HG02981 (cell line): ENCODE data around the gene ABCG1.

Source experiments
- ATAC-seq: cut with Tn5 transposase; IDR thresholded peaks from one replicate; pipeline ENCODE4 v1.9.1; 2021; ENCODE audit warnings: mild to moderate bottlenecking, moderate library complexity; ENCODE audit not compliant: unreplicated experiment

Gene ABCG1

DNA sequence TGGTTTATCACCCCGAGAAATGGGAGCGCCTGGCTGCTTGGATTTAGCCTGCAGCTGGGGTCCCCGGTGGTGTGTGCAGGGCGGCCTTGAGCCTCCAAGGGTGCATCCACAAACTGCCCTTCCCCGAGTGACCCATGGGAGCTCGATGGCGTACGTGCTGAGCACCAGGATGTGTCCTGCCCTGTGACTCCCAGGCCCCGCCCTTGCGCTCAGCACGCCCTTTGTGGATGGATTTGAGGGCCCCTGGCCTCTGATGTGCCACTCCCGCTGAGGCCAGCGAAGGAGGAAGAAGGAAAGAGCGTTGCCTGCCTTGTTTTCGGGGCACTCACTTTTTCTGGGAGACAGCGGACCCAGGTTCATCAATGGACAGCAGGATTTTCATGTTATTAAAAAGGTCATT lies 98.0 kb downstream of the ABCG1 start:
- no peak for ATAC-seq

DNA sequence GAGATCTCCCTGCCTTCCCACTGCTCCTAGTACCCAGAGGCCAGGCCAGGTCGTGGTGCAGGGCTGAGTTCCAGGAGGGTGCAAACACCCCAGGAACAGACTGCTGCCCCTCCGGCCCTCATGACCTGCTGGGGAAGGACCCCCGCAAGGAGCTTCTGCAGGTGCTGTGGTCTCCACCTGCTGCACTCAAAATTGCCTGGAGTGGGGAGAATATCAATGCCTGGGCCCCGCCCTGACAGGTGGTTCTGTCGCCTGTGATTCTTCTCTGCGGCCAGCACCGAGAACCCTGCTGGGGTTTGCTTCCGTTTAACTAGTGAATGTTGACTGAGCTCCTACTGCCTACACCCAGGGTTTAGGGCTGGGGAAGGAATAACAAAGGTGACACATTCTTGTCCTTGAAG lies 98.4 kb downstream of the ABCG1 start:
- no peak for ATAC-seq

DNA sequence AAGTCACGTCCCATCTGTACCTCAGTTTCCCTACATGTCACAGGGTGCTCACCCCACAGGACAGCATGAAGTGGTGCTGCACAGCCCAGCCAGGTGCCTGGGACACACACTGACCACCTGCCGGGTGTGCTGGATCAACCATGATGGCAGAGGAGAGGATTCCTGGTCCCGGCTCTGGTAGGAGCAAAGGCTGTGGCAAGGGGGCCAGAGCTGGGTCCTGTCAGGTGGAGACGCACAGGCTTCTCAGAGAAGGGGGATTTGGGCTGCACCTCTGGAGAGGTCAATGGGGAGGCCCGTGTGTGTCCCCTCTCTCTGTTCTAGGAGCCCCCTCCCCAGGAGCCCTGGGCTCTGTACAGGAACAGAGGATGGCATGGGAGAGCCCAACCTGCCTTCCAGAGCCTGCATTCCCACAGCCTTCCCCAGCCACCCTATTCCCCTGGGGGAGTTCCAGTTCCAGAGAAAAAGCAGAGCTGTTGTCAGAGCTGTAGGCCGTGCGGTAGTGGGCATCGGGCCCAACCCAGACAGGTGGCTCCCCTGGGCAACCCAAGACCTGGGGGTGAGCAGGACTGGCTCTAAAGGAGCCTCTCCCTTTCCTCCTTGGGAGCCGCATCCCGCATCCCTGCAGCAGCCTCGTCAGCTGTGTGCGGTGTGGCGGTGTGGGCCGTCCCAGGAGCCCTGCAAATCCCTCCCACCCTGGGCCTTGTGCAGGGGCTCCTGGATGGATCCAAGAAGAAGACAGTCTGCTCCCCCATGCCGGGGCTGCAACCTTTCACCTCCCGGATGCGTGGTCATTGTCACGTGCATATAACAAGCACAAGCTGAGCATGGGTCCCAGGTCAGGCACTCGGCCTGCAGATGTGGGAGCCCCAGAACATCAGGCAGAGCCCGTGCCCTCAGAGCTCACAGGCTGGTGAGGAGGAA lies 99.1 kb downstream of the ABCG1 start:
- no peak for ATAC-seq

DNA sequence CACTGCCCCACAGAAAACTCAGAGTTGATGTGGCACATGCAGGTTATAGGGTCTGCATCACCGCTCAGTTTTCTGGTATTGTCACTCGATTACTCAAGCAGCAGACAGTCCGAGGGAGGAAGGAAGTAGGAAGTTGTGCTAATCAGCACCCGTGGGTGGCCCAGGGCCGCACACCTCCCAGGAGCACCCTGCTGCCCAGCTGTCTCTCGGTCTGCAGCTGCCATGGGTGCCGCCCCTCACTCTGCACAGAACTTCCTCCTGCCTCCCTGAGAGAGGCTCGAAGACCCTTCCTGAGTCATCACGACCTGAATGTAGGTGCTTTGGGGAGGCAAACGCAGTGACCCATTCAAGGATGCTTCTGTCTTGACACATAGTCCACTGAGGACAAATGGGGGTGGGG lies 100.4 kb downstream of the ABCG1 start:
- ATAC-seq, result no peak

DNA sequence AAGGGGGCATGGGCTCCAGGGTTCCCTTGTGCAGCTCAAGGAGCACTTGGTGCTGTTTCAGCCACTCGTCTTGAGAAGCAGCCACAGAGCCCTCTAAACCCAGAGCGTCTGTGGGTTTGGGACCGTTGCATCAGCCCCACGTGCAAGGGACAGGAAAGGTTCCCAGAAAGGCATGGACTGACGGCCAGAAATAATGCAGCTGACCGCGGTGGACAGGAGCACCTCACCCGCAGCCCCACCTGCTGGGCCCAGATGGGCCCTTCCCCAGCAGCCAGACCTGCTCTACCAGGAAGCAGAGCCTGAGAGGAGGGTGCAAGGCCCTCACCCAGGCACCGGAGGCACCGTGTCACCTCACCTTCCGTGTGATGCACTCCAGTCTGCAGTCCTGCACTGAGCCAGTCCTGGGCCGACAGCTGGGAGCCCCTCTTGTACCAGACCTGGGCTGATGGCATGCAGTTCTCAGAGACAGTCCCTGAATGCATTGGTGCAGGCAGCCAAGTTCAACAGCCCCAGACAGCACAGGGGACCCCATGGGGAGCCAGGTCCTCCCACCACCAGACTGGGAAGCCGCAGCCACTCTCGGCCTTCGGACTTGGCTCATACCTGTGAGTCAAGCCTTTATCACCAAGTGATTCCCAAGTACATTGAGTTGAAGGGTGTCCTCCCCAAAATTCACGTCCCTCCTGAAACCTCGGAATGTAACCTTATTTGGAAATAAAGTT lies 101.1 kb downstream of the ABCG1 start:
- no peak for ATAC-seq

DNA sequence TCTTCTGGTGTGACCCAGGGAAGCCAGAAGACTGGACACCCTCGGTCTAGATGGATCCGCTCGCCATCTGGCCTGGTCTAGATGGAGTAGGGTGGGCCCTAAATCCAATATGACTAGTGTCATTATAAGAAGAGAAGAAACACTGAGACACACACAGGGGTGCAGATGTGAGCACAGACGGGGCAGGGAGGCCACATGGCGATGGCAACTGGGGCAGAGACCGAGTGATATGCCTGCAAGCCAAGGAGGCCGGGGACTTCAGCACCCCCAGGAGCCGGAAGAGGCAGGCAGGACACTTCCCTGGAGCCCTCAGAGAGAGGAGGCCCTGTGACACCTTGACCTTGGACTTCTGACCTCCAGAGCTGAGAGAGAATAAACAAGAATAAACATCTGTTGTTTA lies 101.9 kb downstream of the ABCG1 start:
- ATAC-seq, result no peak

DNA sequence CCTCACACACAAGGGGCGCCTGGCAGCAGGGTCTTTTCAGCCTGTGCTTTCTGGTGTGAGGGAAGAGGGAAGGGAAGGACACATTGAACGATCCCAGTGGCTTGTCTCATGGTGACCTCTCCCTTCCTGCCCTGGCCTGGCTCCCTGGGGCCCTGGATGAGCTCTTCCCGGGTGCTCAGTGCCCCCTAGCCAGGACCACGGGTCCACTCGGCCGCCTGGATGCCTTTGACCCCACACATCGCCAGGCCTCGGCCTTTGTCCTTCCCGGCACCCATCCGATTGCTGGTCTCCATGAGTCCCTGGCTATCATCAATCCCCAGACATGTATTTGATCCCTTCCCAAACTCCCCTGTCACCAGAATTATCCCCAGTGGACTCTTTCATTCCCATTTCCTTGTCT lies 102.3 kb downstream of the ABCG1 start:
- no peak for ATAC-seq

DNA sequence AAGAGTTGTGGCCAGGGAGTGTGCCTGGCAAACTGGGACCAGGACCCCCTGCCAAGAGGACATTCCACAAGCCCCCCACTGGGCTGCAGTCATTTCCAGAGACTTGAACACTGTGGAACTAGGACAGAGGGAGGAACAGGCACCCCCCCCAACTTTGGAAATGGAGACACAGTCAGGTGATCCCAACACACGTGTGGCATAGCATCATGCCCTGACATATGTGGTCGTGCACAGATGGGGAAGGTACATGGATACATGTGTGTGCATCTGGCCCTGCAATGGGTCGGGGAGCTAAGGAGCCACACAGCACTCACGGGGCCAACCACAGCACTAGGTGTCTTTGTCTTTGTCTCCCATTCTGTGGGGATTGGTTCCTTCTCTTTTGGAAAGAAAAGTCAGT lies 102.9 kb downstream of the ABCG1 start:
- no peak for ATAC-seq

DNA sequence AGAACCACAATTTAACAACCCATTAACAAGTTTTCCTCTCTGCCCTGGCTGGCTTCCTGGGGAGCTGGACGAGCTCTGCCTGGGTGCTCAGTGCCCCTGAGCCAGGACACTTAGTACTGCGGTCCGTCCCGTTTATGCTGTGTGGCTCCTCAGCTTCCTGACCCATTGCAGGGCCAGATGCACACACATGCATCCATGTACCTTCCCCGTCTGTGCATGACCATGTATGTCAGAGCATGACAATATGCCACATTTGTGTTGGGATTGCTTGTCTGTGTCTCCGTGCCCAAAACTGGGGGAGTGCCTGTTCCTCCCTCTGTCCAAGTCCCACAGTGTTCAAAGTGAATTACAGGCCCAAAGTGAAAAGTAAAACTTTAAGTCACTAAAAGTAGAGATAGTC lies 106.0 kb downstream of the ABCG1 start:
- no peak for ATAC-seq

DNA sequence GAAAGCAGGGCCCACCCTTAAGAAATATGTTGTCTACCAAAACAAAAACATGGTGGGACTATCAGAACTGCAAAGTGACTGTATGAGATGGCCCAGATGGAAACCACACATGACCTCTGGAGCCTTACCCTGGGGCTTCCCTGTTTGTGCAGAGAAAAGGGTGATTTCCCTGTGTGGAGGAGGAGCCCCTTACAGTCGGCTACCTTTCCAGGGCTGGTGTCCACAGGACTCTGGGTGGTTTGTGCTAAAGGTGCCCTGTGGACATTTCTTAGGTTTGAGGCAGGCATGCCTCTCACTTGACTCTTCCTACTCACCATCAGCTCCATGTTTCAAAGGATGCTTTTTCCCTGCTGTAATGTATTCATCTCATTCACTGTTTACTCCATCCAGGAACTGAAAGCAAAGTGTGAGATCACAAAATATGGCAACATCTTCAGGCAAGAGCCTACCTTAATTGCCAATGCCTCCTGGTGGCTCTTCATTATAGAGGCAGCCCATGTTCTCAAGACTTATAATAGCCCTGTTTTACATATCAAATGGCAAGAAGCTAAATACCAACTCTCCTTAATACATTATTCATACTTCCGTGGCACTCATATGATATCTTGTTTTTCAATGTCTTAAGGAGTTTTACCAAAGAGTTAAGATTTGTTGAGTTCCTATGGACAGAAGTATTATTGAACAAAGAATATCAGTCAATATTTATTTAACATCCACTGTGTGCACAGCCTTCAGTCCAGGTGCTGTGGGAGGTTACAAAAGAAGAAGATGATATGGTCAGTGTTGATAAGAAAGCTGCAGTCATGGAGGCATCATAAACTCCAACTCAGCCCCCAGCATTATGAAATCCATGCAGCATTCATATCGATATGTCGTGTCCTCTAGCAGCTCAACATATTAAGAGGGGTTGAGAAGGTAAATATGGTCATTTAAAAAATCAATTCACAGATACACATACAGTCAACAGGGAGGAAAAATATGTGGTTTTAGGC lies 111.7 kb downstream of the ABCG1 start:
- ATAC-seq, result no peak

DNA sequence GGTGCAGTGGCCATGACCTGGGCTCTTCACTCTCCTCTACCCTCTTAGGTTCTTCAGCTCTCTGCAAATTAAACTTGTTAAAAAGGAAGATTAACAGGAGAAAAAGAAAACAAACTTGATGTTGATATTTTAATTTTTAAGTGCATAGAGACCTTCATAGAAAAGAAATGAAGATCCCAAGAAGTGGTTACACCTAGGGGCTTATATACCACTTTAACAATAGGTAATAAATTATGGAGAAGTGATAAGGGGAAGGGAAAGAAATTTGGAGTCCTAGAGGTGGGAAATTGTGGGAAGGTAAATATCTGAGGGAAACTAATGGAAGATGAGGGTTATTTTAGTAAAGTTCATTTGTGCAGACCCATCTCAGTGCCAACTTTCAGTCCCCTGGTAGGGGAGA lies 112.7 kb downstream of the ABCG1 start:
- ATAC-seq, result no peak

DNA sequence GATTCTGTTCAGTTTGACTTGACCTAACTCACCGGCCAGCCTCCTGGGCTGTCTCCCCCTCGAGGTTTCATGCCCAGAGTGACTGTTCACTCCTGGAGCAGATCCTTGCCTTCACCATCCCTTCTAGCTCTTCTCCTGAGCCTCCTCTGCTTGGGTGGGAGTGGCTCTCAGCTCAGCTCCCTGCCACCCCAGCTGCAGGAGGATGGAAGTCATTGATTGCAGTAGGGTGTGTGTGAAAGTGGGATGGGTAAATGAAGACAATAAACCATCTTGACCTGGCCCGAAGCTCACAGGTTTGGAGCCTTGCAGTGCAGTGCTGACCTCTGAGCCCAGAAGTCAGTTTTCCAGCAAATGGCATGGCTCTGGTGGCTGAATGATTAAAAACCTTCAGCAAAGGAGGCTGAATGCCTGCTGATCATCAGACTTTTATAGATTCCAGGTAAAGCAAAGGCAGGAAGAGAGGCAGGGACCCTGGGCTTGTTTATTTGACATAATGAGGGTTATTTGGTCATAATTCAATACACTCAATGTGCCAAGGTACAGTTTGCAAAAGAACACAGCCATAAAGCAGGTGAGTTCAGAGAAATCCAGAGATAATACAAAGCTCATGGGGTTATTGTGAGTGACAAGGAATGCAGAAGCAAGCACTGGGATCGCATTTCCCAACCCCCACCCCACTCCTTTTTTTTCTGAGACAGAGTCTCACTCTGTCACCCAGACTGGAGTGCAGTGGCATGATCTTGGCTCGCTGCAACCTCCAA lies 113.8 kb downstream of the ABCG1 start:
- ATAC-seq, result no peak

DNA sequence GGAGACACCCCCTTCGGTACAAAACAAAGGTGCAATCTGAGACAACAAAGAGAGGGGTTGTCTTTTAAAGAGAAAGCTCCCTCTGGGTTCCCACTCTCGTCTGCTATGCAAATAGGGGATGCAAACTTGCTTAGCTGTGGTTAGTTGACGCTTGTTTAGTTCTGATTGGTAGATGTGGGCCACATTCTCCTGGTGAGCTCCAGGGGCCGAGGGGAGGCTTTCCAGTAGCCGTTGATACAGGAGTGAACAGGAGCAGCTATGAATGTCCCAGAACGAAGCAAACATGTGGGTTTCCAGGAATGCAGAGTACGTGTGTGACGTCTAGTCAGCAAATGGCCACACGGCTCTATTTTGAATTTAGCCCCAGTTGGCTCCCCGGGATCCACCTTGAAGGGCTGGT lies 117.1 kb downstream of the ABCG1 start:
- ATAC-seq, result no peak

DNA sequence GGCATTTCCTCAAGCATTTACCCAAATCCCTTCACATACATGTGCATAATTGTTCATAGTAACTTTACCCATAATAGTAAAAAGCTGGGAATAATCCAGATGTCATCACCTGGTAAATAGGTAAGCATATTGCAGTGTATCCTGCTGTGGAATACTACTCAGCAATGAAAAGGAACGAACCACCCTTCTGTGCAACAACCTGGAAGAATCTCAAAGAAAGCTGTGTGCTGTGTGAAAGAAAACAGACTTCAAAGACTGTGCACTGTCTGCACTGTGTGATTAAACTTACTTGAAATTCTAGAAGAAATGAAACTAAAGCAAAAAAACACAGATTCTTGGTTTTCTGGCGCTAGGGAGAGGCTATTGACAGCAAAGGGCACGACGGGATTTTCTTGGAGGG lies 118.3 kb downstream of the ABCG1 start:
- no peak for ATAC-seq

DNA sequence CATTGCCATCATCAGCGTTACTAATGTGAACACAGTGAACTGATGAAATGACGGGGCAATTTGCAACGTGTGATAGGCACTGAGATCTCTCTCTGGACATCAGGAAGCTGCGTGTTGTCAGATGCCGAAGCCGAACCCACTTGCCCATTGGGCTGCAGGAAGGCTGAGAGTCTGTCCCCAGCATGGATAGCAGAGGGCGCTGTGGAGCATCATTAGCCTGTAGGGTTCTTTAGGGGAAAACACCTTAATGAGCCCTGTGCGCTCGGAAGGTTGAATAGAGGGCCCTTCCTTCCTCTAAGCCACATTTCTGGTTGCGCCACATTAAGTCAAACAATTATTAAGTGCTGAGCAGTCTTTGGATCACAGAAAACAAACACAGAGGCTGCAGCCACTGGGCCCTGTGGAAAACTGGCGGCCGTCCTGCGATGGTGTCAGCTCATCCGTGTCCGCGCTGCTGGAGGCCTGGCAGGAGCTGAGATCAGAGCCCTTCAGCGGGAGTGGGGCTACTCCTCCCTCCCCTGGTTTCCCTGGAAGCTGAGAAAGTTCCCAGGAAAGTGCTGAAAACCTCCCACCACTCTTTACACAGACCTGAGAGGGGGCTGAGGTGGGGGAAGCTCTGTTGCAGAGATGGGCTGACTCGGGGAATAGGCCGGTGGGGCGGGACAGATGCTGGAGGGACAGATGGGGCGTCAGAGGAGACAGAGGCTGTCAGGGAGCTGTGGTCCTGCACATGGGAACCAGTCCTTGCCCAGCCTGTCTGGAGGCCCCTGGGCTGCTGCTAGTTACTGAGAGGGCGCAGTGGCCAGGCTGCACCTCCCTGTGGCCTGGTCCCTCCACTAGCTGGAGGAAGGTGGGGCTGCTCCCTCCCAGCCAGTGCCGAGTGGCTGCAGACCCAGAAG lies 119.1 kb downstream of the ABCG1 start:
- ATAC-seq, result no peak

DNA sequence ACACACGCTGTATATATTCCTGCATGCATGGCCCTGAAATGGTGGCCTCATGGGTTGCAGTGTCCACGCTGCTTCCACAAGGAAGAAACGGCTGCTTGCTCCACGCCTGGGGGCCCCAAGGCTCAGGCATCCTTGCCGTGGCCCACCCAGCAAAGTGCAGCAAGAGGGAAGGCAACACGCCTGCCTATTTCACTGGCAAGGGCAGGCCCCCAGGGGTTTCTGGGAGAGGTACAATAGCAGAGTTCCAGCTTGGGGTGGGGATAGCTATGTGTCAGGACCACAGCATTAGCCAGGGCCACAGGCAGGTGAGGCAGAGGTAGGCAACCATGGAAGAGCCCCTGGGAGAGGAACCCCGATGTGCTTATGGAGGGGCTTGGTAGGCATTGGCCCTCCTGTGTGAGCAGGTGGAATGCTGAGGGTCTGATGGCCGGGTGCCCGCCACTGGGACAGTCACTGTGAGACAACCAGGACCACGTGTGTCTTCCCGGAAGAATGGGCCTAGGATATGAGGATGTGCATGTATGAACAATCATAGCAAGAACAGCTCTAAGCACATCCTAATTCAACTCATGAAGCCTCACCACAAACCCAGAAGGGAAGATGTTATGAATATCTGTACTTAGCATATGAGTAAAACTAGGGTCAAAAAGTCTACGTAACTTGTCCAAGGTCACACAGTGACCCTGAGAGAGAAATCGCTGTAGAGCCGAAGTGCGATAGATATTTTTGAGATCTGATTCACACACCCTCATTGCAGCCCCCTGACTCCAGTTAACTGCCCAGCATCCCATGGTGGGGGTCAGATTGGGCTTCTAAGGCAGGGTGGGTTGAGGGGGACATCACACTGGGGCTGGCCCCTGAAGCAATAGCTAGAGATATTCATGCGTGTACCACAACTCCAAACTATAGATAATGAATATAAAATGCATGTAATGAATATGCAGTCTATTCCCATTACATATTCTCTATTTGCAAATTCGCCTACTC lies 120.1 kb downstream of the ABCG1 start:
- no peak for ATAC-seq

DNA sequence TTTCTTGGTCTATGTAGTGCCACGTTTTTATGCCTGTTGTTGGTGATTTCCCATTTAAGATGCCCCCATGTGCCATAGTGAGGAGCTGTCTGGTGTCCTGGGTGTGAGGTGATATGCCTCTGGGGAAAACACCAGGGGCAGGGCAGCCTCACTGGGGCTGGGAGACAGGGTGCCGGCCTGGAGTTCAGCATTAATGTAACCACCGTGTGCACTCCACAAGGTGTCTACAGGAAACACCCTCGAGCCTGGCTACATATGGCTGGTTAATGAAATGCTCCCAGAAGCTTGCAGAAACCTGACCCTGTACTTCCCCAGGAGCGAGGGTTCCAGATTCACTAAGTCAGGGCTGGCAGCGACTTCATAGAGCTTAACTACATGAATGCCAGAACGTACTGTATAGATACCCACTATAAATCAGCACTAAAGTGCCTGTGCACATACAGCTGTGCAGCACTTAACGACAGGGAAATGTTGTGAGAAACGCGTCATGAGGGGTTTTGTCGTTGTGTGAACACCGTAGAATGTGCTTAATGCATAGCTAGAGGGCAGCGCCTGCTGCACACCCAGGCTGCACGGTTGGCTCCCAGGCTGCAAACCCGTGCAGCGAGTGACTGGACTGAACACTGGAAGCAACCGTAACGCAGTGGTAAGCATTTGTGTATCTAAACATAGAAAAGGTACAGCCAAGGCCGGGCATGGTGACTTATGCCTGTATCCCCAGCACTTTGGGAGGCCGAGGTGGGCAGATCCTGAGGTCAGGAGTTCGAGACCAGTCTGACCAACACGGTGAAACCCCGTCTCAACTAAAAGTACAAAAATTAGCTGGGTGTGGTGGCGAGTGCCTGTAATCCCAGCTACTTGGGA lies 121.5 kb downstream of the ABCG1 start:
- ATAC-seq, result no peak
